Natural killer cell (primary cell): ENCODE results near the gene PHEX. TPM values are rescaled to one million over a fixed set of nuclear protein-coding genes. Genes with fewer than 3 reads are reported as not detected.

Source experiments
- ATAC-seq, 3 donors: fragments of 150-1000 bp in 2 of 3; fragments of 200-7000 bp in 1 of 3; cut with Tn5 transposase; 1 replicate in 1 of 3; 2 replicates in 2 of 3; pipeline ENCODE4 v1.10.0; 2021; ENCODE audit warnings: mild to moderate bottlenecking in 2 of 3, moderate library complexity in 2 of 3
- DNase-seq, 2 donors: peaks; one replicate each; pipeline versions ENCODE4 v3.0.0 to v3.0.0-alpha.2; 2013 to 2021; ENCODE audit warnings: mixed read lengths in 1 of 2
- H3K27ac ChIP-seq: one replicate; pipeline ENCODE4 v1.5.1; 2013; ENCODE audit warnings: mild to moderate bottlenecking, low read length
- H3K27me3 ChIP-seq: one replicate; pipeline ENCODE4 v1.6.1; 2013; ENCODE audit warnings: low read length; ENCODE audit not compliant: control insufficient read depth, insufficient read depth
- H3K36me3 ChIP-seq: one replicate; pipeline ENCODE4 v1.6.1; 2013; ENCODE audit warnings: low read length; ENCODE audit not compliant: control insufficient read depth, insufficient read depth
- H3K4me1 ChIP-seq: one replicate; pipeline ENCODE4 v1.6.1; 2013; ENCODE audit warnings: low read length; ENCODE audit not compliant: control insufficient read depth, insufficient read depth
- H3K4me3 ChIP-seq: one replicate; pipeline ENCODE4 v1.5.1; 2013; ENCODE audit warnings: low read length
- H3K9me3 ChIP-seq: one replicate; pipeline ENCODE4 v1.6.1; 2013; ENCODE audit warnings: low read length; ENCODE audit not compliant: control insufficient read depth, insufficient read depth
- H3K27ac Mint-ChIP-seq, 2 donors: one replicate each; pipeline ENCODE4 v1.8.0; 2022; ENCODE audit warnings: mild to moderate bottlenecking in 2 of 2, mixed read lengths in 2 of 2, moderate library complexity in 1 of 2
- H3K27me3 Mint-ChIP-seq, 2 donors: one replicate each; pipeline ENCODE4 v1.8.0; 2022; ENCODE audit warnings: low read depth in 2 of 2, mixed read lengths in 2 of 2
- H3K36me3 Mint-ChIP-seq: one replicate; pipeline ENCODE4 v1.8.0; 2022; ENCODE audit warnings: mixed read lengths
- H3K4me1 Mint-ChIP-seq, 2 donors: one replicate each; pipeline ENCODE4 v1.8.0; 2022; ENCODE audit warnings: mixed read lengths in 2 of 2
- H3K4me3 Mint-ChIP-seq: one replicate; pipeline ENCODE4 v1.8.0; 2022; ENCODE audit warnings: mild to moderate bottlenecking, moderate library complexity, mixed read lengths
- H3K9me3 Mint-ChIP-seq, 2 donors: one replicate each; pipeline ENCODE4 v1.8.0; 2022; ENCODE audit warnings: mixed read lengths in 2 of 2
- WGBS: methylation state at CpG from one replicate; pipeline ENCODE4 v1.1.7; 2013; ENCODE audit warnings: missing lambda C conversion rate; ENCODE audit not compliant: insufficient coverage; 5-methylcytosine and 5-hydroxymethylcytosine counted together
- intact Hi-C: fragments of 100-400 bp; cut with micrococcal nuclease; formaldehyde crosslinking; loops from one replicate; pipeline ENCODE4 v1.14.2; 2022
- total RNA-seq, 4 donors: library from RNA; stranded (reverse); fragments of 120-200 nt in 1 of 4; gene quantifications; one replicate each; pipeline versions ENCODE4 v1.2.3 to v1.2.4, GENCODE V29; 2013 to 2022
- TF ChIP-seq, protein P1 (sequence below): fragments of 200-600 bp; IDR thresholded peaks from one replicate; pipeline ENCODE4 v1.8.0; 2022; ENCODE audit warnings: antibody characterized with exemption

The PHEX gene
- total RNA-seq, 3 donors from 2014 or later (not counting 1 experiment from before 2014, with no cell fraction given), result 0.10 to 0.54 (median 0.25) TPM

GRCh38 chrX:22164770-22165388 is 132.8 kb downstream of the PHEX start:
- no peaks in the 10 kb centered on the region for H3K4me1 Mint-ChIP-seq
- no peaks in the 10 kb centered on the region for H3K36me3 Mint-ChIP-seq
- ATAC-seq (no peak), DNase-seq (no peak)
- peaks cover 2 to 15% of the 10 kb centered on the region in 2 donors for H3K27me3 Mint-ChIP-seq
- peaks cover 0 to 2% of the 10 kb centered on the region in 2 donors for H3K9me3 Mint-ChIP-seq
- Histone ChIP-seq H3K27me3 (no peaks in the 10 kb centered on the region), H3K4me1 (no peaks in the 10 kb centered on the region), H3K4me3 (no peak overlapping the region), H3K27ac (no peak overlapping the region), H3K9me3 (no peaks in the 10 kb centered on the region), H3K36me3 (no peaks in the 10 kb centered on the region)
- intact Hi-C loops, result no loop called here
- no peak overlapping the region for H3K4me3 Mint-ChIP-seq
- TF ChIP-seq, protein P1, sequence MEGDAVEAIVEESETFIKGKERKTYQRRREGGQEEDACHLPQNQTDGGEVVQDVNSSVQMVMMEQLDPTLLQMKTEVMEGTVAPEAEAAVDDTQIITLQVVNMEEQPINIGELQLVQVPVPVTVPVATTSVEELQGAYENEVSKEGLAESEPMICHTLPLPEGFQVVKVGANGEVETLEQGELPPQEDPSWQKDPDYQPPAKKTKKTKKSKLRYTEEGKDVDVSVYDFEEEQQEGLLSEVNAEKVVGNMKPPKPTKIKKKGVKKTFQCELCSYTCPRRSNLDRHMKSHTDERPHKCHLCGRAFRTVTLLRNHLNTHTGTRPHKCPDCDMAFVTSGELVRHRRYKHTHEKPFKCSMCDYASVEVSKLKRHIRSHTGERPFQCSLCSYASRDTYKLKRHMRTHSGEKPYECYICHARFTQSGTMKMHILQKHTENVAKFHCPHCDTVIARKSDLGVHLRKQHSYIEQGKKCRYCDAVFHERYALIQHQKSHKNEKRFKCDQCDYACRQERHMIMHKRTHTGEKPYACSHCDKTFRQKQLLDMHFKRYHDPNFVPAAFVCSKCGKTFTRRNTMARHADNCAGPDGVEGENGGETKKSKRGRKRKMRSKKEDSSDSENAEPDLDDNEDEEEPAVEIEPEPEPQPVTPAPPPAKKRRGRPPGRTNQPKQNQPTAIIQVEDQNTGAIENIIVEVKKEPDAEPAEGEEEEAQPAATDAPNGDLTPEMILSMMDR, result no peak
- H3K27ac Mint-ChIP-seq, result no peak overlapping the region
- WGBS, result 70% methylated on average over 2 of the region's 3 CpGs

GRCh38 chrX:22165732-22166457 is 133.8 kb downstream of the PHEX start:
- no peak overlapping the region for H3K4me3 Mint-ChIP-seq
- no peaks in the 10 kb centered on the region for H3K4me1 Mint-ChIP-seq
- H3K9me3 Mint-ChIP-seq, result peaks cover 0 to 2% of the 10 kb centered on the region in 2 donors
- Histone ChIP-seq H3K4me1 (no peaks in the 10 kb centered on the region), H3K9me3 (no peaks in the 10 kb centered on the region), H3K4me3 (no peak overlapping the region), H3K27ac (no peak overlapping the region), H3K27me3 (no peaks in the 10 kb centered on the region), H3K36me3 (no peaks in the 10 kb centered on the region)
- ATAC-seq (no peak), DNase-seq (no peak)
- WGBS, result no CpG with 5 or more reads among the region's 4 CpGs
- peaks cover 2 to 15% of the 10 kb centered on the region in 2 donors for H3K27me3 Mint-ChIP-seq
- intact Hi-C loops, result no loop called here
- no peak overlapping the region for H3K27ac Mint-ChIP-seq
- H3K36me3 Mint-ChIP-seq, result no peaks in the 10 kb centered on the region
- TF ChIP-seq, protein P1, result no peak

- Histone ChIP-seq H3K4me1 (no peaks in the 10 kb centered on the region), H3K27ac (no peak overlapping the region), H3K27me3 (no peaks in the 10 kb centered on the region), H3K36me3 (no peaks in the 10 kb centered on the region), H3K9me3 (no peaks in the 10 kb centered on the region), H3K4me3 (no peak overlapping the region)
- Mint-ChIP-seq H3K27me3 (peaks cover 3 to 10% of the 10 kb centered on the region in 2 donors), H3K9me3 (peaks cover 0 to 2% of the 10 kb centered on the region in 2 donors), H3K4me3 (no peak overlapping the region), H3K36me3 (no peaks in the 10 kb centered on the region), H3K27ac (no peak overlapping the region), H3K4me1 (no peaks in the 10 kb centered on the region)
- TF ChIP-seq, protein P1, result no peak
- ATAC-seq, result no peak
- 74% methylated on average over 6 of the region's 7 CpGs for WGBS
- intact Hi-C loops, result no loop called here
- DNase-seq, result no peak
These were observed 139.3 kb downstream of the PHEX start for GRCh38 chrX:22171287-22172060.
